Keratinocyte (primary cell): ENCODE measurements around the gene PKNOX2. TPM values are rescaled to one million over a fixed set of nuclear protein-coding genes. Genes with fewer than 3 reads are reported as not detected.

Source experiments
- DNase-seq: peaks from one replicate; pipeline ENCODE4 v3.0.0-alpha.2; 2011; ENCODE audit warnings: low read depth, missing footprints, low spot score
- FAIRE-seq: peaks from 2 replicates; lab custom pipeline; 2011; peaks lifted over from hg19 to GRCh38; lab: Jason Lieb, UNC
- H2AFZ ChIP-seq: 2 replicates; pipeline ENCODE4 v1.6.0; 2012; ENCODE audit warnings: low read length, control low read depth, inconsistent platforms; ENCODE audit not compliant: control insufficient read depth
- H3K27ac ChIP-seq: 2 replicates; pipeline ENCODE4 v1.5.1; 2011; ENCODE audit warnings: low read length; ENCODE audit not compliant: control insufficient read depth, insufficient read depth
- H3K27me3 ChIP-seq: 3 replicates; pipeline ENCODE4 v1.6.0; 2011; ENCODE audit warnings: low read length; ENCODE audit not compliant: control insufficient read depth, insufficient read depth; ENCODE audit errors: extremely low read depth
- H3K36me3 ChIP-seq, 2 experiments: 2 replicates in 1 of 2; 3 replicates in 1 of 2; pipeline ENCODE4 v1.5.1; 2011; ENCODE audit warnings: low read length in 2 of 2, mild to moderate bottlenecking in 1 of 2; ENCODE audit not compliant: control insufficient read depth in 2 of 2, insufficient read depth in 2 of 2; ENCODE audit errors: extremely low read depth in 1 of 2
- H3K4me1 ChIP-seq: 3 replicates; pipeline ENCODE4 v1.5.1; 2011; ENCODE audit warnings: low read length; ENCODE audit not compliant: control insufficient read depth, insufficient read depth; ENCODE audit errors: extremely low read depth
- H3K4me2 ChIP-seq: 3 replicates; pipeline ENCODE4 v1.6.0; 2011; ENCODE audit warnings: low read depth, low read length; ENCODE audit not compliant: control insufficient read depth, insufficient read depth; ENCODE audit errors: extremely low read depth
- H3K4me3 ChIP-seq, 3 experiments: fragments of 200-600 bp in 1 of 3; sonication (generic) in 1 of 3; 2 replicates in 2 of 3; 3 replicates in 1 of 3; pipeline ENCODE4 v1.5.1; 2011 to 2016; ENCODE audit warnings: low read length in 3 of 3, mild to moderate bottlenecking in 3 of 3, control low read depth in 2 of 3, inconsistent platforms in 1 of 3, low read depth in 1 of 3, mixed read lengths in 1 of 3, mixed run types in 1 of 3, moderate library complexity in 1 of 3; ENCODE audit not compliant: control insufficient read depth in 2 of 3, insufficient read depth in 2 of 3; ENCODE audit errors: extremely low read depth in 1 of 3
- H3K79me2 ChIP-seq: 2 replicates; pipeline ENCODE4 v1.6.0; 2012; ENCODE audit warnings: low read length; ENCODE audit not compliant: control insufficient read depth, insufficient read depth
- H3K9ac ChIP-seq: 3 replicates; pipeline ENCODE4 v1.6.0; 2011; ENCODE audit warnings: low read length; ENCODE audit not compliant: control insufficient read depth, insufficient read depth; ENCODE audit errors: extremely low read depth
- H3K9me1 ChIP-seq: 3 replicates; pipeline ENCODE4 v1.6.0; 2011; ENCODE audit warnings: low read length; ENCODE audit not compliant: control insufficient read depth, insufficient read depth; ENCODE audit errors: extremely low read depth
- H3K9me3 ChIP-seq: 2 replicates; pipeline ENCODE4 v1.5.1; 2012; ENCODE audit warnings: low read depth, low read length; ENCODE audit not compliant: control insufficient read depth
- H4K20me1 ChIP-seq: 3 replicates; pipeline ENCODE4 v1.6.0; 2011; ENCODE audit warnings: low read length; ENCODE audit not compliant: control insufficient read depth, insufficient read depth; ENCODE audit errors: extremely low read depth
- CTCF ChIP-seq, 3 experiments: IDR thresholded peaks in 1 of 3; conservative IDR thresholded peaks in 1 of 3; optimal IDR thresholded peaks in 1 of 3; 2 replicates in 2 of 3; 3 replicates in 1 of 3; pipeline versions ENCODE3 to v1.5.1; 2011; ENCODE audit warnings: low read length in 3 of 3, mild to moderate bottlenecking in 3 of 3, moderate library complexity in 2 of 3, control low read depth in 1 of 3, inconsistent platforms in 1 of 3; ENCODE audit not compliant: insufficient read depth in 2 of 3; ENCODE audit errors: extremely low read depth in 1 of 3
- EZH2 ChIP-seq: IDR thresholded peaks from one replicate; pipeline ENCODE4 v1.6.1; 2012; ENCODE audit warnings: inconsistent platforms, mild to moderate bottlenecking, low read length, moderate library complexity
- dilution Hi-C: fragments of 300-500 bp; cut with MboI; formaldehyde crosslinking; loops from one replicate; pipeline ENCODE4 v1.7.0; 2020; ENCODE audit warnings: low sequenced_read_pairs; ENCODE audit not compliant: extremely low pct_ligation_motif_present
- polyA plus RNA-seq, 5 experiments: library from polyadenylated mRNA; depleted of rRNA in 3 of 5; stranded (reverse) in 3 of 5; stranded (forward) in 1 of 5; unstranded in 1 of 5; fragments of >200 nt; gene quantifications; 1 replicate in 1 of 5; 2 replicates in 3 of 5; 3 replicates in 1 of 5; pipeline versions ENCODE4 v1.2.1 to v1.2.3, GENCODE V29; 2011 to 2012; ENCODE audit warnings: missing spikeins in 2 of 5, low read depth in 1 of 5, low replicate concordance in 1 of 5

The PKNOX2 gene
- polyA plus RNA-seq, 1 donor (not counting 4 experiments of a cell fraction or from before 2014, with no cell fraction given), result 0.05 TPM

GRCh38 chr11:125407046-125407445 lies 242.5 kb downstream of the PKNOX2 start:
- no peaks in the 10 kb centered on the region for H4K20me1 ChIP-seq
- dilution Hi-C loops, result no loop called here
- no peak overlapping the region for H3K9ac ChIP-seq
- H3K27me3 ChIP-seq, result peaks cover 33% of the 10 kb centered on the region
- H3K27ac ChIP-seq, result no peak overlapping the region
- peaks cover 37% of the 10 kb centered on the region for H3K4me1 ChIP-seq
- H3K79me2 ChIP-seq, result no peaks in the 10 kb centered on the region
- H3K9me1 ChIP-seq, result no peaks in the 10 kb centered on the region
- H3K36me3 ChIP-seq, result no peaks in the 10 kb centered on the region
- H3K4me2 ChIP-seq, result peak overlapping the region; percentile 19
- no peak for DNase-seq
- peak in 1 of 3 experiments; percentile 21 for TF ChIP-seq CTCF (optimal IDR thresholded peaks at IDR 0.05 in 1 of 3, IDR thresholded peaks at IDR 0.05 in 1 of 3, conservative IDR thresholded peaks at IDR 0.05 in 1 of 3; ENCODE audit: extremely low read depth in 1 of 3, insufficient read depth in 2 of 3, low read length in 3 of 3)
- TF ChIP-seq EZH2, result no peak
- H2AFZ ChIP-seq, result no peak overlapping the region
- H3K9me3 ChIP-seq, result no peaks in the 10 kb centered on the region
- FAIRE-seq, result peak; percentile 13
- no peak overlapping the region for H3K4me3 ChIP-seq

- Histone ChIP-seq H3K9me1 (no peaks in the 10 kb centered on the region), H3K27me3 (peaks cover 28% of the 10 kb centered on the region), H3K4me1 (peaks cover 48% of the 10 kb centered on the region), H4K20me1 (no peaks in the 10 kb centered on the region), H3K79me2 (no peaks in the 10 kb centered on the region), H3K9me3 (no peaks in the 10 kb centered on the region), H3K4me2 (no peak overlapping the region), H3K4me3 (no peak overlapping the region), H3K27ac (no peak overlapping the region), H3K9ac (no peak overlapping the region), H3K36me3 (no peaks in the 10 kb centered on the region), H2AFZ (no peak overlapping the region)
- DNase-seq, result no peak
- TF ChIP-seq CTCF (optimal IDR thresholded peaks at IDR 0.05 in 1 of 3, IDR thresholded peaks at IDR 0.05 in 1 of 3, conservative IDR thresholded peaks at IDR 0.05 in 1 of 3; ENCODE audit: extremely low read depth in 1 of 3, insufficient read depth in 2 of 3, low read length in 3 of 3) (no peak), EZH2 (no peak)
- dilution Hi-C loops, result no loop called here
- FAIRE-seq, result no peak
Measured at GRCh38 chr11:125408311-125408711, 243.8 kb downstream of the PKNOX2 start.
